ENCODE data around the gene NR4A2.

Gene NR4A2

DNA sequence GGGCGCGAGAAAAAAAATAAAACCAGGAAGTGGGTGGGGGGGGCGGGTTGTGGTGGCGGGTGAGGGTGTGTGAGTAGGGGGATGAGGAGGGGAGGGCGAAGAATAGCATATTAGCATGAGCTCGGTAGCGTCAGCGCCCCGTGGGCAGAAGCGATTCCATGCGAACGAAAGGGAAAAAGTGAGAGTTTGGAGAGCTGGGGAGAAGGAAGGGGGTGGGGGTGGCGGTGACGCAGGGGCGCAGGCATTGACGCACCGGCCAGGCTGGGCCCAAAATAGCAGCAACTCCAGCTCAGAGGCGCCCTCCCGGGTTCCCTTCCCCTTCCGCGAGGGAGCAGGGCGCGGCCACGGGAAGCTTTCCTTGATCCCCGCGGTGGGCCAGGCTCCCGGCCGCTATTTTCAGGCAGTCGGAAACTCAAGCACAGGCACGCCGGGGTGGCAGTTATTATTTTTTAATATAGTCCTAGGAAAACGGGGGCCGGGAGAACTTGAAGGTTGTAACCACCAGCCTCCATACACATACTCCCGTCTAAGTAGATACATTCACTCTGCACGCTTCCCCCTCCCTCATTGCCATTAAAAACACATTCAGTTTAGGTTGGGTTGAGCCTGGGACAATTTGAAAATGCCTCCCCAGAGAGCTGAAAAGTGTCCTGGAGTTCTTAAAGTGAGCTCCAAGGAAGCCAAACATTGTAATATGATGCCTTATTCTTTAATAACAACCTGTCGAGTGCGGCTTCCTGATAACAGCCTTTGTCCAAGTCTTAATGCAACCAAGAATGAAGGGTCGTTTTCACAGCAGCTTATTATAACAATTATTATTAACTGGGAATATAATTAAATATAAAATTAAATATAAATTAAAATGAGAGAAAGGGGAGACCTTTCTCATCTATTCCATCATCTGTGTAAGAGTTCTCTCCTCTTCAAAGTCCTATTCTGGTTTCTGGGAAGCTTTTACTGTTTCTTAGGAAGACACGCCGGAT lies 2.3 kb upstream of the NR4A2 start:
- TF ChIP-seq JUND (IDR thresholded peaks at IDR 0.05; ENCODE audit: low read depth), result no peak
- peak; percentile 38 to 79 for DNase-seq (ENCODE audit: low read depth in 1 of 2, low spot score in 1 of 2)
- in situ Hi-C loops (cut with HindIII; ENCODE audit: low pct_unique_long_range_greater_than_20kb, low sequenced_read_pairs), result no loop called here

DNA sequence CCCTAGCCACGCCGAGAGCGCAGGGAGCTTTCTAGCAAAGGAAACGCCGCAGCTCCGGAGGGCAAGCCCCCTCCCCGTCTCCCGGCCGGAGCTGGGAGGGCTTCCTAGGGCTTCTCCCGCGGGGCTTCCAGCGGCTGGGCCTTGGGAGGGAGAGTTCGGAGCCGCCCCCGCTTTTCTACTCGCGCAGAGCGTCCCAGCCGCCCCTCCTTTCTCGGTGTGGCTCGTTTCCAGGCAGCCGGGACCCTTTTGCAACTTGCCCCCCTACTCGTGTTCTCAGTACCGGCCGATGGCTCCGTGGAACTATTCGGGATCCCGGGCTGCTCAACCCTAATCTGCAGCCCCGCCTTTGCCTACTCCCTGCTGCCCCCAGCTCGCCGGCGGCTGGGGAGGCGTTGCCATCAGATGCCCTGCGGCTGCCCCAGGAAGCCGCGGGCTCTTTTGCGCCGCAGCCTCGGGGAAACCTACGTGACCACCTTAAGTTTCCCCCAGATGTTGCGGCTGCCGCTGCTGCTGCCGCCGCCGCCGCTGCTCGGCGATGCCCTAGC lies 1.5 kb upstream of the NR4A2 start:
- no peak for DNase-seq (ENCODE audit: low read depth in 1 of 2, low spot score in 1 of 2)

DNA sequence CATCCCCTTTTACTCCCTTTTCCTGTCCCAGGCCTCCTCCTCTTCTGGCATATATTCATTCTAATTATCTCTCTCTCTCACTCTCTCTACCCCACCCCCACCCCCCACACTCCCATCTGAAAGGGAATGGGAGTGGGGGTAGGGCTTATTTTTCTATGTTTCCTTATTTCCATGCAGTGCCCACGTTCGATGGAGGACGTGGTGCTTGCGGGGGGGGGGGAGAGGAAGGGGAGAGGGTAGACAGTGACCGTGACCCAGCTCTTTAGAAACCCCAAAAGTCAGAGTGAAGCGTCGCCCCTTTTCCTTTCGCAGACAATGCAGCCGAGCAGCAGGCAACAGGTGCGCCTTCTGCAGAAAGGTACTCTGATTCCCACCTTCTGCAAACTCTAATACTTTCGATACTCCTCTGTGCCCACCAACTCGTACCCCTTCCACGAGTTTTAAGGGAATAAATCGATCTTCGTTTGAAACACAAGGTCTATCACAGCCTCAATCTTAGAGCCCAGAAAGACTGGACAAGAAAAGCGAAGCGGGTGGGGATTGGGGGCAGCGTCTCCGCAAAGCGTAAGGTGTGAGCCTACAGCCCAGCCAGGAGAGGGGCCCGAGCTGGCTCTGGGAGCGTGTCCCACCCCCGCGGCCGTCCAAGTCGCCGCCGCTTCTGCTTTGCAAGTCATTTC lies 891 bp upstream of the NR4A2 start:
- peak in 1 of 2 experiments; percentile 10 for DNase-seq (ENCODE audit: low read depth in 1 of 2, low spot score in 1 of 2)
- in situ Hi-C loops (cut with HindIII; ENCODE audit: low pct_unique_long_range_greater_than_20kb, low sequenced_read_pairs), result no loop called here
- TF ChIP-seq JUND (IDR thresholded peaks at IDR 0.05; ENCODE audit: low read depth), result no peak

More for the DNA sequence above, 1.5 kb upstream of the NR4A2 start:
- TF ChIP-seq JUND (IDR thresholded peaks at IDR 0.05; ENCODE audit: low read depth), result no peak
- in situ Hi-C loops (cut with HindIII; ENCODE audit: low pct_unique_long_range_greater_than_20kb, low sequenced_read_pairs), result no loop called here

DNA sequence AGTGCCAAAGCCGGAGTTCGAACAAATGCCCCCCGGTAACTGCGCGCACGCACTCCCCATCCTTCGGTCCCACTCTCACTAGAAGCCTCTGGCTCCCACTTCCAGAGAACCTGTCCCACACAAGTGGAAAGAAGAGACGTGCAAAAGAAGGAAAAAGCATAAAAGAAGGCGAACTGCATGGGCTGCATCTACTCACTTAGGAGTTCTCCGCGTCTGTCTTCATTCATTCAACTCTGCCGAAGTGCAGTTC lies 312 bp downstream of the NR4A2 start:
- no peak for TF ChIP-seq JUND (IDR thresholded peaks at IDR 0.05; ENCODE audit: low read depth)
- in situ Hi-C loops (cut with HindIII; ENCODE audit: low pct_unique_long_range_greater_than_20kb, low sequenced_read_pairs), result no loop called here
- no peak for DNase-seq (ENCODE audit: low read depth in 1 of 2, low spot score in 1 of 2)

DNA sequence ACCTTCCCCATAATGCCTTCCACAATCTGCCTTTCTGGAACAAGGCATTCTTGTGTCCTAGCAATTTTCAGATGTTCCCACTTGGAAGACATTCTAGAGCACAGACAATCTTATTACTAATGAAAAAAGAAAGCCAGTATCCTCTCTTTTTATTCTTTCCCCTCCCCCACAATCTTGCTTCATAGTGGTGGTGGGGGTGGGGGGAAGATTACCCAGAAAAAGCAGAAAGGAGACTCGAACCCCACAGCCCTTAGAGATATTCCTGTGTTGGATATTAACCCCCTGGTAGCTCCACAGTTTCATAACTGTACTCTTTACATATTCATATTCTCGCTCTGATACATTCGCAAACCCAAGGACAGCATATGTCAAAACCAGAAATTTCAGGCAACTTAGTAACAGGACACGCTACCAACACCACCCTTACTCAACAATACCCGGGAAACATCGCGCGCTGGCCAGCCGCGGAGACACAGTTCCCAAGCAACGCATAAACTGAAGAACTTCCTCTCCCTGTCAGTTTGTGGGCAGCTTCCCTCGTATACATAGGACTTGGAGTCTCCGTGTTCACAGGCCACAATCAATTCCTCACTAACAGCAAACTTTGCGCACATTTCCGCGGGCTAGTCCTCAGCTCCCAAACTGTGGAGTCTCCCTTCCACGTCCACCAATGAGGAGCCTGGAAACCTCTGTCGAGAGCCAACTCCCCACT lies 793 bp downstream of the NR4A2 start:
- TF ChIP-seq JUND (IDR thresholded peaks at IDR 0.05; ENCODE audit: low read depth), result no peak
- in situ Hi-C loops (cut with HindIII; ENCODE audit: low pct_unique_long_range_greater_than_20kb, low sequenced_read_pairs), result no loop called here
- peak; percentile 41 to 67 for DNase-seq (ENCODE audit: low read depth in 1 of 2, low spot score in 1 of 2)

DNA sequence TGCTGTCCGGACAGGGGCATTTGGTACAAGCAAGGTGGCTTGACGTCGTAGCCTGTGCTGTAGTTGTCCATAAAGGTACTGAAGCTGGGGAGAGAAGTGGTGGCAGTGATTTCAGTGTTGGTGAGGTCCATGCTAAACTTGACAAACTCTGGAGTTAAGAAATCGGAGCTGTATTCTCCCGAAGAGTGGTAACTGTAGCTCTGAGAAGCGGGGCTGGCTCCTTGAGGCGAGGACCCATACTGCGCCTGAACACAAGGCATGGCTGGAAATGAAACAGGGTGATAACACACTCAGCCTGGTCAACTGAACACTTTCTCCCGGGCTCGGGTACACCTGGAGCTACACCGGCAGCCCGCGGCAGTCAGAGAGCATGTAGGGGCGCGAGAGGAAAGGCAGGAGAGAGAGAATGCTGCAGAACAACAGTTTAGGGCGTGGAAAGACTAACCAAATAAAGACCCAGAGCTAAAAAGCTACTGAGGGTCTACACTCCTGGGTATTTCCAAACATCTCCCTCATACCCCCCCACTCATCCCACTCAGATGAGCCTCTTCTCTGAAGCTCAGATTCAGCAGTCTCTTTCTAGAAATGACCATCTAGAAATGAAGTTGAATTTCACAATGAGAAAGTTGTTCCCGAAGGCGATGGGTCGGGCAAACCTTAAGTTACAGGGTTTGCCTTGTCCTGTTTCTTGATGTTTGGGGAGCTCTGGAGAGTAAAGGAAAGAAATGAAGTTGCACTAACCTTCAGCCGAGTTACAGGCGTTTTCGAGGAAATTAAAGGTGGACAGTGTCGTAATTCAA lies 2.4 kb downstream of the NR4A2 start:
- DNase-seq (ENCODE audit: low read depth in 1 of 2, low spot score in 1 of 2), result no peak
- in situ Hi-C loops (cut with HindIII; ENCODE audit: low pct_unique_long_range_greater_than_20kb, low sequenced_read_pairs), result no loop called here
- no peak for TF ChIP-seq JUND (IDR thresholded peaks at IDR 0.05; ENCODE audit: low read depth)

DNA sequence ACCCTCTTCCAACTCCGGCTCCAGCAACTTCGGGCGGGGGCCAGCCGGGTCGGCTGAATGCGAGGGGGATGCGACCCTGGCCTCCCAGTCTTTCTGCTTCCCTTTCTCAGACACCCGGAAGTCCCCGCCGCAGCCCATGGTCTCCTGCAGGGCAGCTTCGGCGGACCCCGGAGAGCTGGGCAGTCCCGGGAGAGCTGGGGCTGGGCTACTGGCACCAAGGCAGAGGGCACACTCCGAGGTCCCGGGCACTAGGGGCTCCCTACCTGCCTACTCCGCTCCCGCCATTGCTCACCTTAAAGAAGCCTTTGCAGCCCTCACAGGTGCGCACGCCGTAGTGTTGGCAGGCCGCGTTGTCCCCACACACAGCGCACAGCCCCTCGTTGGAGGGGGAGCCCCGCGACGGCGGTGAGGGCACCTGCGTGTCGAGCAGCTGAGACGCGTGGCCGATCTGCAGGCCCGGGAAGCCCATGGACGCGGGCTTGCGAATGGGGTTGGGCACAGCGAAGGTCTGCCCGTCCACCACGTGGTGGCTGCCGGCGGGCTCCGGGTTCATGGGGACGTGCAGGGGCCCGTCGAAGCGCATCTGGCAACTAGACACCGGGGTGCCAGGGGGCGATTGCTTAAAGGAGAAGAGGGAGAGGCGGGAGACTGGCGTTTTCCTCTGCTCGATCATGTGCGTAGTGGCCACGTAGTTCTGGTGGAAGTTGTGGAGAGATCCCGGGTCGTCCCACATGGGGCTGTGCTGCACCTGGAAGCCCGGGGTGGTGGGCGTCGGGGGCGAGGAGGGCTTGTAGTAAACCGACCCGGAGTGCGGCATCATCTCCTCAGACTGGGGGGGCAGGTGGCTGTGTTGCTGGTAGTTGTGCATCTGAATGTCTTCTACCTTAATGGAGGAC lies 3.2 kb downstream of the NR4A2 start:
- no peak for DNase-seq (ENCODE audit: low read depth in 1 of 2, low spot score in 1 of 2)
- no peak for TF ChIP-seq JUND (IDR thresholded peaks at IDR 0.05; ENCODE audit: low read depth)
- in situ Hi-C loops (cut with HindIII; ENCODE audit: low pct_unique_long_range_greater_than_20kb, low sequenced_read_pairs), result no loop called here

DNA sequence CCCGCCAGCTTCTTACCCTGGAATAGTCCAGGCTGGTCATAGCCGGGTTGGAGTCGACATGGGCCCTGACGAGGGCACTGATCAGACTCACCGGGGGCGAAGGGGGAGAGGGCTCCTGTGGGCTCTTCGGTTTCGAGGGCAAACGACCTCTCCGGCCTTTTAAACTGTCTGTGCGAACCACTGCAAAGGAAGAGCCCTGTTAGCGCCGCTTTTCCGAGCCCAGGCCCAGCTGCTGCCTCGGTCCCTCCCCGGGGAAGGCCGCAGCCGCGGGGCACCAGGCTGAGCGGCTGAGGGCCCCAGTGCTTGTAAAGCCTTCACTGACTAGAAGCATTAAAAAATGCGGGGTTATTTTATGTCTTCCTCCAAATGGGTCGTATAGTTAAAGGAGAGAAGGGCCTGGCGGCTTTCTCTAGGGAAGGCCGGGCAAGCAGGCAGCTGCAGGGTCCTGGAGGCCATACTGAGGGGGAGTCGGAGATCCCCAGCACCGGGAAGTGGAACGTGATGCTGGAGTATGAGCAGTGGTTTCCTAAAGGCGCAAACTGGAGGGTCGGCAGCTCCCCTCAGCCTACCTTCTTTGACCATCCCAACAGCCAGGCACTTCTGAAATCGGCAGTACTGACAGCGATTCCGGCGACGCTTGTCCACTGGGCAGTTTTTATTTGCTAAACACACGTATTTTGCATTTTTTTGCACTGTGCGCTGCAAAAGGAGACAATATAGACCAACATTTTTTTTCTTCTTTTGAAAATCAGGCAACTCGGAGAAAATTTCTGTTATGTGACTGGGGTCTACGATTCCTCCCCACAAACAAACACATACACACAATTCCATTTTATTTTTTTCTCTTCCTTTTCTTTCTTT lies 4.5 kb downstream of the NR4A2 start:
- no peak for TF ChIP-seq JUND (IDR thresholded peaks at IDR 0.05; ENCODE audit: low read depth)
- in situ Hi-C loops (cut with HindIII; ENCODE audit: low pct_unique_long_range_greater_than_20kb, low sequenced_read_pairs), result no loop called here
- DNase-seq (ENCODE audit: low read depth in 1 of 2, low spot score in 1 of 2), result no peak

DNA sequence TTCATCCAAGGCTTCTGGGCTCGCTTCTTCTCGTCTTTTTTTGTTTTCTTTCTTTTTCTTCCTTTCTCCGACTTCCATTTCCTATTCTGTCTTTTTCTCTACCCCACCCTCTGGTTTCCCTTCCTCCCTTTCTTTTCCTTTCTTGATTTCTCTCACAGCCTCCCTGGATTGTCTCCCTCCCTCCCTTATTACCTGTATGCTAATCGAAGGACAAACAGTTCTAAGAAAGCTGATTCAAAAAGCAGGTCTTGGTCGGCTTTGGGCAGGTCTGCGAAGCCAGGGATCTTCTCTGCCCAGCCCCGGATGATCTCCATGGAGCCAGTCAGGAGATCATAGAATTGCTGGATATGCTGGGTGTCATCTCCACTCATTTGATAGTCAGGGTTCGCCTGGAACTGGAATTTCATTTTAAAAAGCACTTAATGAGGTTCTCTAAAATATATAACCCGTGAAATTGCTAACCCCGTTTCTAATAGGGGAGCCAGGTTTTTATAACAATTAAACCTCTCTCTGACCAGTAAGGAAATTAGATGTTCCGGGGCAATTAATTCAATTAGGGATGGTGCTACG lies 5.9 kb downstream of the NR4A2 start:
- DNase-seq (ENCODE audit: low read depth in 1 of 2, low spot score in 1 of 2), result no peak
- in situ Hi-C loops (cut with HindIII; ENCODE audit: low pct_unique_long_range_greater_than_20kb, low sequenced_read_pairs), result no loop called here
- TF ChIP-seq JUND (IDR thresholded peaks at IDR 0.05; ENCODE audit: low read depth), result no peak
